Spinal cord (tissue), 10 donors: ENCODE measurements around the gene FBLN5. TPM values are rescaled to one million over a fixed set of nuclear protein-coding genes. Genes with fewer than 3 reads are reported as not detected.
A peak's percentile ranks its signal among the peaks of the same experiment; 100 is the strongest.
"Not testable (repeated sequence)": the region's sequence is repeated elsewhere in the genome, so short reads cannot be mapped to it uniquely, and the experiment has no call there.

ENCODE experiments used
- DNase-seq, 6 donors: peaks; one replicate each; pipeline versions ENCODE4 v3.0.0 to v3.0.0-alpha.2; 2013 to 2015; ENCODE audit warnings: low spot score in 6 of 6, low read depth in 4 of 6
- H3K27ac ChIP-seq: one replicate; pipeline ENCODE4 v1.5.1; 2013; ENCODE audit warnings: low read depth, low read length, control low read depth
- H3K27me3 ChIP-seq: one replicate; pipeline ENCODE4 v1.6.1; 2013; ENCODE audit warnings: low read length; ENCODE audit not compliant: control insufficient read depth, insufficient read depth
- H3K36me3 ChIP-seq: one replicate; pipeline ENCODE4 v1.6.1; 2013; ENCODE audit warnings: low read length; ENCODE audit not compliant: control insufficient read depth, insufficient read depth
- H3K4me1 ChIP-seq: one replicate; pipeline ENCODE4 v1.6.1; 2013; ENCODE audit warnings: low read length; ENCODE audit not compliant: control insufficient read depth, insufficient read depth
- H3K4me3 ChIP-seq: one replicate; pipeline ENCODE4 v1.5.1; 2013; ENCODE audit warnings: low read depth, low read length, control low read depth
- H3K9me3 ChIP-seq: one replicate; pipeline ENCODE4 v1.6.1; 2013; ENCODE audit warnings: low read length; ENCODE audit not compliant: control insufficient read depth, insufficient read depth
- WGBS: methylation state at CpG from one replicate; pipeline ENCODE4 v1.1.5; 2013; ENCODE audit warnings: missing lambda C conversion rate; ENCODE audit not compliant: insufficient coverage; 5-methylcytosine and 5-hydroxymethylcytosine counted together
- polyA plus RNA-seq, 2 donors: library from polyadenylated mRNA; unstranded; fragments of 120-200 nt; gene quantifications; one replicate each; pipeline ENCODE4 v1.2.1, GENCODE V29; 2013; ENCODE audit not compliant: insufficient read length in 2 of 2
- total RNA-seq, 2 donors: library from RNA; depleted of rRNA in 1 of 2; stranded (reverse); fragments of 120-200 nt in 1 of 2; fragments of >200 nt in 1 of 2; gene quantifications; one replicate each; pipeline versions ENCODE4 v1.2.3 to v1.2.4, GENCODE V29; 2013 to 2014
- donor health status: healthy.

The FBLN5 gene
- total and polyA plus RNA-seq, 4 donors = 33.0 to 44.6 (median 38.6) TPM

GRCh38 chr14:91901449-91902226, 45.9 kb downstream of the FBLN5 start:
- H3K27me3 ChIP-seq = no peaks in the 10 kb centered on the region
- 69% methylated on average over 8 of the region's 9 CpGs for WGBS
- no peak overlapping the region for H3K27ac ChIP-seq
- H3K4me1 ChIP-seq = peaks cover 17% of the 10 kb centered on the region
- H3K36me3 ChIP-seq = no peaks in the 10 kb centered on the region
- peak in 1 of 6 donors; percentile 71 for DNase-seq
- H3K9me3 ChIP-seq = no peaks in the 10 kb centered on the region
- H3K4me3 ChIP-seq = no peak overlapping the region

GRCh38 chr14:91899806-91900205, 47.7 kb downstream of the FBLN5 start:
- Histone ChIP-seq H3K4me3 (no peak overlapping the region), H3K9me3 (no peaks in the 10 kb centered on the region), H3K36me3 (no peaks in the 10 kb centered on the region), H3K27me3 (no peaks in the 10 kb centered on the region), H3K27ac (no peak overlapping the region), H3K4me1 (peaks cover 20% of the 10 kb centered on the region)
- WGBS = 81% methylated on average over 3 of the region's 4 CpGs
- DNase-seq = no peak

DNA sequence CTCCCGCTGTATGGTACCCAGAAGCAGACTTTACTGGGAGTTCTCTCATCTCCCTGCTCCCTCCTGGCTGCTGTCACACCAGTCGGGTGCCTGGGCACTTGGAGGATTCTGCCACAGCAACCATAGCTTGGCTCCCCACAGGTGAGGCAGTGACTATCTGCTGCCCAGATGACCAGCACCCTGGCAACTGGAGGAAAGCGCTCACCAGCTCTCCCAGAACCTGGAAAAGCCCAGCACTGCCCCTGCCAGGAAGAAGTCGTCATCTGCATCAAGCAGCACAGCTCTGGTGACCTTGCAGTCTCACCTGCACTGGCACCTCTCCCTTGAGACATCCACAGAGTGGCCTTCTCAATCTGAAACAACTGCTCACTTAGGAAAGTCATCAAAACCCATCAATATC, 48.3 kb downstream of the FBLN5 start:
- no peak overlapping the region for H3K27ac ChIP-seq

DNA sequence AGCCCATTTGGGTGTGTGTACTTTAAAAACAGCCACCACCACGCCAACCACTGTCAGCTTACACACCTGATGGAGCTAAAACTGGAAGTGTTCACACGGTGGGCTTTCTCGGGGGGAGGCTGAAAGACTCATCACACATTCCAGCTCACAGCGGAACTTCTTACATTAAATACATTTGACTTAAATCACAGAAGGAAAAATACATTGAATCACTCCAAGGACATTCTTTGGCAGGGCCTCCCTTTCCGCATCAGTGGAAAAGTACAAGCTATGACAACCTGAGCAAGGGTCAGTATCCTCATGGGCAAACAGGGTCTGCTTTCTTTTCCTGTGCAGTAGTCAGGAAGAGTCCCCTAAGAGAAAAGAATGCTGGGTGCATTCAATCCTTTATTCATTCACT, 49.1 kb downstream of the FBLN5 start:
- Histone ChIP-seq H3K36me3 (no peaks in the 10 kb centered on the region), H3K4me1 (peaks cover 22% of the 10 kb centered on the region), H3K4me3 (no peak overlapping the region), H3K27me3 (no peaks in the 10 kb centered on the region), H3K9me3 (no peaks in the 10 kb centered on the region), H3K27ac (no peak overlapping the region)
- 80% methylated on average over 1 of the region's 5 CpGs for WGBS
- DNase-seq = no peak

More for the DNA sequence above, 48.3 kb downstream of the FBLN5 start:
- Histone ChIP-seq H3K9me3 (no peaks in the 10 kb centered on the region), H3K4me1 (peaks cover 20% of the 10 kb centered on the region), H3K36me3 (no peaks in the 10 kb centered on the region), H3K27me3 (no peaks in the 10 kb centered on the region), H3K4me3 (no peak overlapping the region)
- 89% methylated on average over 4 of the region's 4 CpGs for WGBS
- peak in 1 of 6 donors; percentile 18 for DNase-seq

DNA sequence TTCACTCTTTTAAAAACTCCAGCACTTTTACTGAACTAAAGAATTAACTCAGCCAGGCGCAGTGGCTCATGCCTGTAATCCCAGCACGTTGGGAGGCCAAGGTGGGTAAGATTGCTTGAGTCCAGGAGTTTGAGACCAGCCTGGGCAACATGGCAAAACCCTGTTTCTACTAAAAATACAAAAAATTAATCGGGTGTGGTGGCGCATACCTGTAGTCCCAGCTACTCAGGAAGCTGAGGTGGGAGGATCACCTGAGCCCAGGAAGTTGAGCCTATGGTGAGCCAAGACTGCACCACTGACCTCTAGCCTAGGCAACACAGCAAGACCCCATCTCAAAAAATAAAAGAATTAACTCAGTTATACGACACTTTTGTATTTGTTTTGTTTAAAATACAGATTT, 49.8 kb downstream of the FBLN5 start:
- not testable (repeated sequence) for H3K4me3 ChIP-seq
- H3K4me1 ChIP-seq = peaks cover 25% of the 10 kb centered on the region
- H3K27ac ChIP-seq = peak overlapping the region; percentile 79

DNA sequence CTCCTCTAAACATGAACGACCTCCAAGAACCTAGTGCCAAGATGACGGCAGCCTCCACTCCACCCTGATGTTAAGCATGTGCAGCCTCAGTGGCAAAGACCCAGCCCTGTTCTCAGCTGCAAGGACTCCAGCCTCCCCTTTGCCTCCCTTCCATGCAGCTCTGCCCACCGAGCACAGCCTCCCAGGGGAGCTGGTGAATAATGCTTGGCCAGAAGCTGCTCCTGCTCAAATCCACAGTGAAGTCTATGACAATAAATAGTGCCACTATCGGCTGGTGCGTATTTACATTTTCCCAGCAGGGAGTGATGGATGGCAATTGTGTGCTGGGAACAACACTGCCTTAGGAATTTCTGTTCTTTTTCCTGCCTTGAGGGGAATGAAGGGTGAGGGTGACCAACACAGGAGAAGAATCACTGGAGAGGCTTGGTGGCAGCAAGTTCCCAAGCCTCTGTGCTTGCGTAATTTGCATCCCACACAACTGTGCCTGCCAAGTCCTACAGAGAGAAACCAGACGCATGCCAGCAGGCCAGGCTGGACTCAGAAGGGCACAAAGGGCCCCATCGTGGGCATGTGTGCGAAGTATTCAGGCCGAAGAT, 50.3 kb downstream of the FBLN5 start:
- 29% methylated on average over 6 of the region's 10 CpGs for WGBS
- H3K9me3 ChIP-seq = no peaks in the 10 kb centered on the region
- no peaks in the 10 kb centered on the region for H3K27me3 ChIP-seq
- H3K4me3 ChIP-seq = no peak overlapping the region
- H3K27ac ChIP-seq = peak overlapping the region; percentile 79
- H3K36me3 ChIP-seq = no peaks in the 10 kb centered on the region
- H3K4me1 ChIP-seq = peaks cover 30% of the 10 kb centered on the region
- DNase-seq = peak in 4 of 6 donors; percentile 38 to 89 (median 68)

More for the DNA sequence above, 49.8 kb downstream of the FBLN5 start:
- not testable (repeated sequence) for H3K9me3 ChIP-seq, H3K36me3 ChIP-seq, H3K27me3 ChIP-seq, DNase-seq
- 75% methylated on average over 4 of the region's 5 CpGs for WGBS

GRCh38 chr14:91896419-91896818, 51.1 kb downstream of the FBLN5 start:
- Histone ChIP-seq H3K27ac (no peak overlapping the region), H3K4me1 (peaks cover 36% of the 10 kb centered on the region), H3K36me3 (no peaks in the 10 kb centered on the region), H3K27me3 (no peaks in the 10 kb centered on the region), H3K9me3 (no peaks in the 10 kb centered on the region), H3K4me3 (no peak overlapping the region)
- WGBS = 100% methylated on average over 2 of the region's 4 CpGs
- no peak for DNase-seq

DNA sequence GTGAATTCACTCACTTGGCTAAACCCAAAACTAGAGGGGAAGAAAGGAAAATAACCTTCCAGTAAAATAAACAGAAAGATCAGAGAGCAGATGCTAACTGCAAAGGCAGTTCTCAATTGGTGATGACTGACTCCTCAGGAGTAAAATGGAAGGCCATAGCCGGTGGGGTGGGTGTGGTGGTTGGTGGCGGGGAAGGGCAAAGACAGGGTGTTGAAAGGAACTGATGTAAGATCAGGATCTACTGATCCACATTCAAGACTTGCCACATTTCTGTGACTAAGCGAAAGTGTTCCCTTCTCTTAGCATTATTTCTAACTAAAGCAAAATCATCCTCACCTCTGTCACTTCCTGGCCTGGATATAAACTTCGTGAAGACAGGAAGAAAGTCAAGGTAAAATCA, 53.8 kb downstream of the FBLN5 start:
- Histone ChIP-seq H3K27me3 (no peaks in the 10 kb centered on the region), H3K4me1 (peaks cover 58% of the 10 kb centered on the region), H3K36me3 (no peaks in the 10 kb centered on the region), H3K4me3 (no peak overlapping the region), H3K27ac (no peak overlapping the region), H3K9me3 (no peaks in the 10 kb centered on the region)
- 100% methylated on average over 1 of the region's 4 CpGs for WGBS
- no peak for DNase-seq

DNA sequence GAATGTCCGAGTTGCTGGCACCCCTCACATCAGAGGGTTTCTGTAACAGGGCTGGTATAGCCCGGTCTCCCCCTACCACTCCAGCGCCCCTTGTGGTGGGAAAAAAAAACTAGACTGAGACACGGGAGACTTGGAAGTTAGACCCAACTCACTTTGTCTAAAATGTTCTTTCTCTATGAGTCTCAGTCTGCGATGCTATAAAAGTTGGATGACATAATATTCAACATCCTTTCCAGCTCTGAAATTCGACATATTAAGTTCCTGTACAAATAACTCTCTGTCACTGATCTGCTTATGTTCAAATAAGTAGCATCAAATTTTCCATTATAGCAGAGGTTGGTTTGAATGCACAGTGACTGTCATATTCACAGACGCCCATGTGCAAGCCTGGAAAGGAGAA, 54.5 kb downstream of the FBLN5 start:
- WGBS = no CpG with 5 or more reads among the region's 7 CpGs
- Histone ChIP-seq H3K27me3 (no peaks in the 10 kb centered on the region), H3K4me3 (no peak overlapping the region), H3K9me3 (no peaks in the 10 kb centered on the region), H3K4me1 (peaks cover 59% of the 10 kb centered on the region), H3K36me3 (no peaks in the 10 kb centered on the region), H3K27ac (peak overlapping the region; percentile 85)
- DNase-seq = peak in 1 of 6 donors; percentile 46
